Measurements from ENCODE around the gene ANKRD23.
A peak's percentile ranks its signal among the peaks of the same experiment; 100 is the strongest.

The ANKRD23 gene

DNA sequence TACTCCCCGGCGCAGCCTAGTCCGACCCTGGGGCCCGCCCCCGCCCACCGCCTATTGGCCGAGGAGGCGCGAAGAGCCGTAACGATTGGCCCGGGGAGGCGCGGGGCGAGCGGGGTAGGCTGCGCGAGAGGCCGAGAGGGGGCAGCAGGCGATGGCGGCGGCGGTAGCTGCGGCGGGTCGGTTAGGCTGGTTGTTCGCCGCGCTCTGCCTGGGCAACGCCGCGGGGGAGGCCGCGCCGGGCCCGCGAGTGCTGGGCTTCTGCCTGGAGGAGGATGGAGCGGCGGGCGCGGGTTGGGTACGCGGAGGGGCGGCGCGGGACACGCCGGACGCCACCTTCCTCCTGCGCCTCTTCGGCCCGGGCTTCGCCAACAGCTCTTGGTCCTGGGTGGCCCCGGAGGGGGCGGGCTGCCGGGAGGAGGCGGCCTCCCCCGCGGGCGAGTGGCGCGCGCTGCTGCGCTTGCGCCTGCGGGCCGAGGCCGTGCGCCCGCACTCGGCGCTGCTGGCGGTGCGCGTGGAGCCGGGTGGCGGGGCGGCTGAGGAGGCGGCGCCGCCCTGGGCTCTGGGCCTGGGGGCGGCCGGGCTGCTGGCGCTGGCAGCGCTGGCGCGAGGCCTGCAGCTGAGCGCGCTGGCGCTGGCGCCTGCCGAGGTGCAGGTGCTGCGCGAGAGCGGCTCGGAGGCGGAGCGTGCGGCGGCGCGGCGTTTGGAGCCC is 27.5 kb downstream of the ANKRD23 start, which contains the start of gene CNNM3:
CNNM3 (plus strand) TSS at position 142 of the 709 bp plus-strand sequence; CDS start at position 152, 10 bp downstream.
- Histone ChIP-seq H2AFZ (ENCODE audit: low read depth, low read length) (peak within 1 kb of the TSS; percentile 96), H3K18ac (ENCODE audit: low read depth in 1 of 2, low read length in 2 of 2) (peak within 1 kb of the TSS; percentile 78 to 95), H2AK5ac (ENCODE audit: low read length, severe bottlenecking) (no peak within 1 kb of the TSS), H3K4me3 (ENCODE audit: insufficient read depth in 1 of 2, low read depth in 1 of 2, low read length in 2 of 2) (peak within 1 kb of the TSS; percentile 81 to 88), H3K4me1 (ENCODE audit: control insufficient read depth, insufficient read depth, low read depth, low read length) (peaks cover 17% of the 10 kb centered on the region), H3K14ac (ENCODE audit: low read length in 2 of 2) (peak within 1 kb of the TSS in 1 of 2 experiments; percentile 95), H4K8ac (ENCODE audit: low read length) (peak within 1 kb of the TSS; percentile 74), H3K9me3 (ENCODE audit: control insufficient read depth, low read length) (no peaks in the 10 kb centered on the region), H2BK5ac (ENCODE audit: low read depth, low read length, poor library complexity, severe bottlenecking) (peak within 1 kb of the TSS; percentile 83), H3K4me2 (ENCODE audit: low read length, poor library complexity, severe bottlenecking) (peak within 1 kb of the TSS; percentile 96), H4K91ac (ENCODE audit: low read length) (peak within 1 kb of the TSS; percentile 86), H2BK12ac (ENCODE audit: low read length in 2 of 2) (peak within 1 kb of the TSS in 1 of 2 experiments; percentile 81), H3K36me3 (ENCODE audit: control insufficient read depth in 1 of 2, insufficient read depth in 2 of 2, low read depth in 1 of 2, low read length in 2 of 2) (peaks cover 0 to 10% of the 10 kb centered on the region in 2 experiments), H3K4ac (ENCODE audit: low read depth in 1 of 2, low read length in 2 of 2) (peak within 1 kb of the TSS in 1 of 2 experiments; percentile 36), H3K27me3 (ENCODE audit: control insufficient read depth in 1 of 2, insufficient read depth in 1 of 2, low read length in 2 of 2) (no peaks in the 10 kb centered on the region), H3K79me1 (replicated peaks; ENCODE audit: low read length, poor library complexity, severe bottlenecking) (peaks cover 36% of the 10 kb centered on the region), H3K23ac (ENCODE audit: low read length in 2 of 2) (peak within 1 kb of the TSS in 1 of 2 experiments; percentile 73), H3K27ac (ENCODE audit: low read length, poor library complexity, severe bottlenecking) (peak within 1 kb of the TSS; percentile 48), H2BK120ac (ENCODE audit: low read depth, low read length) (no peak within 1 kb of the TSS), H2BK15ac (ENCODE audit: low read depth, poor library complexity, severe bottlenecking) (peak within 1 kb of the TSS; percentile 91), H3K9ac (ENCODE audit: low read length) (peak within 1 kb of the TSS; percentile 72)
- peak; percentile 95 for DNase-seq
- WGBS, result under 1% methylated on average over 37 of the region's 103 CpGs

GRCh38 chr2:96815326-96816126 is 28.3 kb downstream of the ANKRD23 start:
- Histone ChIP-seq H3K18ac (ENCODE audit: low read depth in 1 of 2, low read length in 2 of 2) (no peak overlapping the region), H3K9ac (ENCODE audit: low read length) (peak overlapping the region; percentile 72), H3K27ac (ENCODE audit: low read length, poor library complexity, severe bottlenecking) (peak overlapping the region; percentile 48), H3K36me3 (ENCODE audit: control insufficient read depth in 1 of 2, insufficient read depth in 2 of 2, low read depth in 1 of 2, low read length in 2 of 2) (peaks cover 0 to 10% of the 10 kb centered on the region in 2 experiments), H3K14ac (ENCODE audit: low read length in 2 of 2) (no peak overlapping the region), H4K91ac (ENCODE audit: low read length) (no peak overlapping the region), H3K27me3 (ENCODE audit: control insufficient read depth in 1 of 2, insufficient read depth in 1 of 2, low read length in 2 of 2) (no peaks in the 10 kb centered on the region), H3K4ac (ENCODE audit: low read depth in 1 of 2, low read length in 2 of 2) (peak overlapping the region in 1 of 2 experiments; percentile 36), H2BK15ac (ENCODE audit: low read depth, poor library complexity, severe bottlenecking) (no peak overlapping the region), H2AFZ (ENCODE audit: low read depth, low read length) (peak overlapping the region; percentile 68), H3K9me3 (ENCODE audit: control insufficient read depth, low read length) (no peaks in the 10 kb centered on the region), H3K4me3 (ENCODE audit: insufficient read depth in 1 of 2, low read depth in 1 of 2, low read length in 2 of 2) (peak overlapping the region; percentile 75 to 81), H3K4me1 (ENCODE audit: control insufficient read depth, insufficient read depth, low read depth, low read length) (peaks cover 17% of the 10 kb centered on the region), H2AK5ac (ENCODE audit: low read length, severe bottlenecking) (no peak overlapping the region), H3K79me1 (replicated peaks; ENCODE audit: low read length, poor library complexity, severe bottlenecking) (peaks cover 30% of the 10 kb centered on the region), H2BK120ac (ENCODE audit: low read depth, low read length) (no peak overlapping the region), H3K23ac (ENCODE audit: low read length in 2 of 2) (no peak overlapping the region), H4K8ac (ENCODE audit: low read length) (no peak overlapping the region), H2BK12ac (ENCODE audit: low read length in 2 of 2) (peak overlapping the region in 1 of 2 experiments; percentile 23), H3K4me2 (ENCODE audit: low read length, poor library complexity, severe bottlenecking) (peak overlapping the region; percentile 96), H2BK5ac (ENCODE audit: low read depth, low read length, poor library complexity, severe bottlenecking) (no peak overlapping the region)
- DNase-seq, result peak; percentile 74
- WGBS, result 3% methylated on average over 50 of the region's 60 CpGs

GRCh38 chr2:96813656-96814055 is 30.2 kb downstream of the ANKRD23 start:
- no peak overlapping the region for H2BK15ac ChIP-seq (ENCODE audit: low read depth, poor library complexity, severe bottlenecking)
- WGBS, result 94% methylated on average over 4 of the region's 4 CpGs
- H3K4me1 ChIP-seq (ENCODE audit: control insufficient read depth, insufficient read depth, low read depth, low read length), result peaks cover 11% of the 10 kb centered on the region
- no peak for DNase-seq
- no peak overlapping the region for H2AFZ ChIP-seq (ENCODE audit: low read depth, low read length)
- no peak overlapping the region for H3K27ac ChIP-seq (ENCODE audit: low read length, poor library complexity, severe bottlenecking)
- no peaks in the 10 kb centered on the region for H3K9me3 ChIP-seq (ENCODE audit: control insufficient read depth, low read length)
- no peak overlapping the region for H3K4me3 ChIP-seq (ENCODE audit: insufficient read depth in 1 of 2, low read depth in 1 of 2, low read length in 2 of 2)
- no peak overlapping the region for H3K4ac ChIP-seq (ENCODE audit: low read depth in 1 of 2, low read length in 2 of 2)
- H3K4me2 ChIP-seq (ENCODE audit: low read length, poor library complexity, severe bottlenecking), result no peak overlapping the region
- no peak overlapping the region for H3K14ac ChIP-seq (ENCODE audit: low read length in 2 of 2)
- no peak overlapping the region for H2BK12ac ChIP-seq (ENCODE audit: low read length in 2 of 2)
- H3K9ac ChIP-seq (ENCODE audit: low read length), result no peak overlapping the region
- peaks cover 1 to 18% of the 10 kb centered on the region in 2 experiments for H3K36me3 ChIP-seq (ENCODE audit: control insufficient read depth in 1 of 2, insufficient read depth in 2 of 2, low read depth in 1 of 2, low read length in 2 of 2)
- H2BK120ac ChIP-seq (ENCODE audit: low read depth, low read length), result no peak overlapping the region
- no peak overlapping the region for H4K91ac ChIP-seq (ENCODE audit: low read length)
- H2AK5ac ChIP-seq (ENCODE audit: low read length, severe bottlenecking), result no peak overlapping the region
- no peaks in the 10 kb centered on the region for H3K27me3 ChIP-seq (ENCODE audit: control insufficient read depth in 1 of 2, insufficient read depth in 1 of 2, low read length in 2 of 2)
- H3K23ac ChIP-seq (ENCODE audit: low read length in 2 of 2), result no peak overlapping the region
- peaks cover 14% of the 10 kb centered on the region for H3K79me1 ChIP-seq (replicated peaks; ENCODE audit: low read length, poor library complexity, severe bottlenecking)
- no peak overlapping the region for H4K8ac ChIP-seq (ENCODE audit: low read length)
- no peak overlapping the region for H2BK5ac ChIP-seq (ENCODE audit: low read depth, low read length, poor library complexity, severe bottlenecking)
- no peak overlapping the region for H3K18ac ChIP-seq (ENCODE audit: low read depth in 1 of 2, low read length in 2 of 2)

DNA sequence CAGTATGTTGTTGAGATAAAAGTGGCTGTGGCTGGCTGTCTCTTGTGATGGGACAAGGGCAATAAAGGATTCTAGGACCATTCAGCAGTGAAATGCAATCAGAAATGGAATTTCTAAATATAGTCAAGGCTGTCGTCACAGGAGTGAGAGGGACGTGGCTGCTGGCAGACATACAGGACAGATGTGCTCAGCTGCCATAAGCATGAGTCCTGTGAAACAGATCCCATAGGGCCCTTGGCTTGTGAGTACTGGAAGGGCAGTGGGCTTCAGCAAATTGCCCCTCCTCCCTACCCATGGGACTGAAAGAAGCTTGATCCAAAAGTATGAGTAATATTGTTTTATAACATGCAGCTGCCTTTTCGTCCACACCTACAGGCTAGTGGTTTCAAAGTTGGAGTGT is 31.9 kb downstream of the ANKRD23 start:
- no peaks in the 10 kb centered on the region for H3K9me3 ChIP-seq (ENCODE audit: control insufficient read depth, low read length)
- no peak overlapping the region for H3K9ac ChIP-seq (ENCODE audit: low read length)
- peaks cover 6 to 25% of the 10 kb centered on the region in 2 experiments for H3K36me3 ChIP-seq (ENCODE audit: control insufficient read depth in 1 of 2, insufficient read depth in 2 of 2, low read depth in 1 of 2, low read length in 2 of 2)
- H3K23ac ChIP-seq (ENCODE audit: low read length in 2 of 2), result no peak overlapping the region
- no peak overlapping the region for H3K4ac ChIP-seq (ENCODE audit: low read depth in 1 of 2, low read length in 2 of 2)
- H3K4me1 ChIP-seq (ENCODE audit: control insufficient read depth, insufficient read depth, low read depth, low read length), result peaks cover 4% of the 10 kb centered on the region
- no peak overlapping the region for H2AK5ac ChIP-seq (ENCODE audit: low read length, severe bottlenecking)
- WGBS, result 54% methylated on average over 3 of the region's 3 CpGs
- H3K4me3 ChIP-seq (ENCODE audit: insufficient read depth in 1 of 2, low read depth in 1 of 2, low read length in 2 of 2), result no peak overlapping the region
- H3K27ac ChIP-seq (ENCODE audit: low read length, poor library complexity, severe bottlenecking), result no peak overlapping the region
- peak; percentile 35 for DNase-seq
- no peak overlapping the region for H2BK120ac ChIP-seq (ENCODE audit: low read depth, low read length)
- no peak overlapping the region for H2BK15ac ChIP-seq (ENCODE audit: low read depth, poor library complexity, severe bottlenecking)
- H3K18ac ChIP-seq (ENCODE audit: low read depth in 1 of 2, low read length in 2 of 2), result no peak overlapping the region
- no peak overlapping the region for H2BK12ac ChIP-seq (ENCODE audit: low read length in 2 of 2)
- no peak overlapping the region for H3K14ac ChIP-seq (ENCODE audit: low read length in 2 of 2)
- no peak overlapping the region for H2BK5ac ChIP-seq (ENCODE audit: low read depth, low read length, poor library complexity, severe bottlenecking)
- no peak overlapping the region for H4K8ac ChIP-seq (ENCODE audit: low read length)
- H2AFZ ChIP-seq (ENCODE audit: low read depth, low read length), result no peak overlapping the region
- H3K27me3 ChIP-seq (ENCODE audit: control insufficient read depth in 1 of 2, insufficient read depth in 1 of 2, low read length in 2 of 2), result no peaks in the 10 kb centered on the region
- H3K79me1 ChIP-seq (replicated peaks; ENCODE audit: low read length, poor library complexity, severe bottlenecking), result no peaks in the 10 kb centered on the region
- no peak overlapping the region for H4K91ac ChIP-seq (ENCODE audit: low read length)
- H3K4me2 ChIP-seq (ENCODE audit: low read length, poor library complexity, severe bottlenecking), result no peak overlapping the region
